Adipose tissue (tissue), 3 donors: ENCODE data around the gene LYZL4. TPM values are rescaled to one million over a fixed set of nuclear protein-coding genes. Genes with fewer than 3 reads are reported as not detected.

Experiments used
- H3K27ac ChIP-seq: one replicate; pipeline ENCODE4 v1.5.1; 2013; ENCODE audit warnings: low read depth, low read length
- WGBS, 3 donors: extraction: QIAGEN DNeasy Blood & Tissue Kit; methylation state at CpG; one replicate each; pipeline ENCODE4 v1.1.7; 2013; 5-methylcytosine and 5-hydroxymethylcytosine counted together
- polyA plus RNA-seq, 3 donors: library from polyadenylated mRNA; stranded (reverse); fragments of 200-250 nt; gene quantifications; one replicate each; pipeline ENCODE4 v1.2.3, GENCODE V29; 2013
- donor health status: healthy with polysubstance abuse.
- donor health status: Bipolar disorder and iron deficiency.
- donor health status: healthy.

The LYZL4 gene
- polyA plus RNA-seq, result not detected

GRCh38 chr3:42410370-42411131 is at the start of gene LYZL4:
LYZL4 (minus strand) TSS chr3:42410610; CDS start chr3:42407251, 3,359 bp downstream.
- 54 to 61% (median 60%) methylated on average over 5 of the region's 5 CpGs for WGBS, 3 donors
- no peak within 1 kb of the TSS for H3K27ac ChIP-seq

GRCh38 chr3:42459151-42459550 is 48.7 kb upstream of the LYZL4 start:
- no peak overlapping the region for H3K27ac ChIP-seq

GRCh38 chr3:42456211-42456610 is 45.8 kb upstream of the LYZL4 start:
- H3K27ac ChIP-seq, result no peak overlapping the region

- no peak overlapping the region for H3K27ac ChIP-seq
- 43 to 61% (median 43%) methylated on average over 2 of the region's 2 CpGs for WGBS, 3 donors
Observed at GRCh38 chr3:42451546-42452230, 41.3 kb upstream of the LYZL4 start.

GRCh38 chr3:42451116-42451515 is 40.7 kb upstream of the LYZL4 start:
- WGBS, 3 donors, result 56 to 82% (median 59%) methylated on average over 2 of the region's 2 CpGs
- no peak overlapping the region for H3K27ac ChIP-seq

GRCh38 chr3:42450567-42450966 is 40.2 kb upstream of the LYZL4 start:
- H3K27ac ChIP-seq, result no peak overlapping the region
- WGBS, 3 donors, result 96 to 100% (median 96%) methylated on average over 1 of the region's 1 CpG

- H3K27ac ChIP-seq, result no peak overlapping the region
- 61 to 89% (median 78%) methylated on average over 1 of the region's 1 CpG for whole genome bisulfite sequencing, 3 donors
Observed at GRCh38 chr3:42447481-42447880, 37.1 kb upstream of the LYZL4 start.

GRCh38 chr3:42446111-42447050 is 36.0 kb upstream of the LYZL4 start:
- no peak overlapping the region for H3K27ac ChIP-seq
- WGBS, 3 donors, result 64 to 88% (median 87%) methylated on average over 4 of the region's 4 CpGs

GRCh38 chr3:42443819-42444436 is 33.5 kb upstream of the LYZL4 start:
- no peak overlapping the region for H3K27ac ChIP-seq
- WGBS, 3 donors, result 19 to 31% (median 27%) methylated on average over 9 of the region's 9 CpGs

GRCh38 chr3:42443292-42443691 is 32.9 kb upstream of the LYZL4 start:
- no peak overlapping the region for H3K27ac ChIP-seq
- 67 to 81% (median 78%) methylated on average over 4 of the region's 4 CpGs for WGBS, 3 donors

- H3K27ac ChIP-seq, result no peak overlapping the region
- 79 to 87% (median 79%) methylated on average over 5 of the region's 5 CpGs for WGBS, 3 donors
Observed at GRCh38 chr3:42442640-42443039, 32.2 kb upstream of the LYZL4 start.

GRCh38 chr3:42441791-42442190 is 31.4 kb upstream of the LYZL4 start:
- WGBS, 3 donors, result 76 to 89% (median 85%) methylated on average over 2 of the region's 2 CpGs
- no peak overlapping the region for H3K27ac ChIP-seq

GRCh38 chr3:42440924-42441323 is 30.5 kb upstream of the LYZL4 start:
- 19 to 53% (median 46%) methylated on average over 8 of the region's 8 CpGs for WGBS, 3 donors
- H3K27ac ChIP-seq, result no peak overlapping the region

GRCh38 chr3:42439261-42440115 is 29.1 kb upstream of the LYZL4 start:
- 69 to 84% (median 84%) methylated on average over 10 of the region's 10 CpGs for WGBS, 3 donors
- H3K27ac ChIP-seq, result no peak overlapping the region

GRCh38 chr3:42438758-42439157 is 28.3 kb upstream of the LYZL4 start:
- H3K27ac ChIP-seq, result no peak overlapping the region
- WGBS, 3 donors, result 59 to 79% (median 77%) methylated on average over 2 of the region's 2 CpGs

- 94 to 96% (median 94%) methylated on average over 2 of the region's 2 CpGs for WGBS, 3 donors
- H3K27ac ChIP-seq, result no peak overlapping the region
Observed at GRCh38 chr3:42438193-42438592, 27.8 kb upstream of the LYZL4 start.

- WGBS, 3 donors, result 65 to 74% (median 72%) methylated on average over 5 of the region's 5 CpGs
Observed at GRCh38 chr3:42434777-42435380, 24.5 kb upstream of the LYZL4 start.

More at GRCh38 chr3:42434777-42435380, 24.5 kb upstream of the LYZL4 start:
- H3K27ac ChIP-seq, result no peak overlapping the region
